ENCODE results near the gene PNMA1.

The PNMA1 gene

GRCh38 chr14:73746520-73747378 is 32.6 kb upstream of the PNMA1 start:
- Histone ChIP-seq H2AFZ (ENCODE audit: low read depth, low read length) (no peak overlapping the region), H3K27me3 (ENCODE audit: control insufficient read depth in 1 of 2, insufficient read depth in 1 of 2, low read length in 2 of 2) (no peaks in the 10 kb centered on the region), H2BK5ac (ENCODE audit: low read depth, low read length, poor library complexity, severe bottlenecking) (no peak overlapping the region), H3K9ac (ENCODE audit: low read length) (peak overlapping the region; percentile 39), H4K91ac (ENCODE audit: low read length) (no peak overlapping the region), H3K23ac (ENCODE audit: low read length in 2 of 2) (peak overlapping the region in 1 of 2 experiments; percentile 23), H3K9me3 (ENCODE audit: control insufficient read depth, low read length) (no peaks in the 10 kb centered on the region), H2BK15ac (ENCODE audit: low read depth, poor library complexity, severe bottlenecking) (no peak overlapping the region), H2AK5ac (ENCODE audit: low read length, severe bottlenecking) (peak overlapping the region; percentile 45), H3K18ac (ENCODE audit: low read depth in 1 of 2, low read length in 2 of 2) (peak overlapping the region; percentile 54 to 68), H3K79me1 (replicated peaks; ENCODE audit: low read length, poor library complexity, severe bottlenecking) (no peaks in the 10 kb centered on the region), H3K4me3 (ENCODE audit: insufficient read depth in 1 of 2, low read depth in 1 of 2, low read length in 2 of 2) (no peak overlapping the region), H3K4me2 (ENCODE audit: low read length, poor library complexity, severe bottlenecking) (no peak overlapping the region), H2BK12ac (ENCODE audit: low read length in 2 of 2) (no peak overlapping the region), H3K14ac (ENCODE audit: low read length in 2 of 2) (peak overlapping the region in 1 of 2 experiments; percentile 24), H2BK120ac (ENCODE audit: low read depth, low read length) (no peak overlapping the region), H3K36me3 (ENCODE audit: control insufficient read depth in 1 of 2, insufficient read depth in 2 of 2, low read depth in 1 of 2, low read length in 2 of 2) (peaks cover 3 to 27% of the 10 kb centered on the region in 2 experiments), H4K8ac (ENCODE audit: low read length) (no peak overlapping the region), H3K4me1 (ENCODE audit: control insufficient read depth, insufficient read depth, low read depth, low read length) (peaks cover 78% of the 10 kb centered on the region), H3K27ac (ENCODE audit: low read length, poor library complexity, severe bottlenecking) (peak overlapping the region; percentile 46), H3K4ac (ENCODE audit: low read depth in 1 of 2, low read length in 2 of 2) (peak overlapping the region in 1 of 2 experiments; percentile 10)
- WGBS: 64% methylated on average over 6 of the region's 6 CpGs
- DNase-seq: peak; percentile 45

- Histone ChIP-seq H2BK15ac (ENCODE audit: low read depth, poor library complexity, severe bottlenecking) (no peak overlapping the region), H3K14ac (ENCODE audit: low read length in 2 of 2) (peak overlapping the region in 1 of 2 experiments; percentile 58), H3K4me2 (ENCODE audit: low read length, poor library complexity, severe bottlenecking) (no peak overlapping the region), H3K9ac (ENCODE audit: low read length) (peak overlapping the region; percentile 39), H3K36me3 (ENCODE audit: control insufficient read depth in 1 of 2, insufficient read depth in 2 of 2, low read depth in 1 of 2, low read length in 2 of 2) (peaks cover 3 to 22% of the 10 kb centered on the region in 2 experiments), H2BK5ac (ENCODE audit: low read depth, low read length, poor library complexity, severe bottlenecking) (no peak overlapping the region), H2BK120ac (ENCODE audit: low read depth, low read length) (no peak overlapping the region), H3K4me1 (ENCODE audit: control insufficient read depth, insufficient read depth, low read depth, low read length) (peaks cover 79% of the 10 kb centered on the region), H2BK12ac (ENCODE audit: low read length in 2 of 2) (peak overlapping the region; percentile 18 to 20), H3K79me1 (replicated peaks; ENCODE audit: low read length, poor library complexity, severe bottlenecking) (no peaks in the 10 kb centered on the region), H3K9me3 (ENCODE audit: control insufficient read depth, low read length) (no peaks in the 10 kb centered on the region), H3K18ac (ENCODE audit: low read depth in 1 of 2, low read length in 2 of 2) (peak overlapping the region; percentile 54 to 68), H3K27me3 (ENCODE audit: control insufficient read depth in 1 of 2, insufficient read depth in 1 of 2, low read length in 2 of 2) (no peaks in the 10 kb centered on the region), H2AK5ac (ENCODE audit: low read length, severe bottlenecking) (peak overlapping the region; percentile 45), H4K8ac (ENCODE audit: low read length) (no peak overlapping the region), H2AFZ (ENCODE audit: low read depth, low read length) (no peak overlapping the region), H3K4ac (ENCODE audit: low read depth in 1 of 2, low read length in 2 of 2) (peak overlapping the region in 1 of 2 experiments; percentile 24), H3K4me3 (ENCODE audit: insufficient read depth in 1 of 2, low read depth in 1 of 2, low read length in 2 of 2) (no peak overlapping the region), H4K91ac (ENCODE audit: low read length) (no peak overlapping the region), H3K27ac (ENCODE audit: low read length, poor library complexity, severe bottlenecking) (peak overlapping the region; percentile 46), H3K23ac (ENCODE audit: low read length in 2 of 2) (peak overlapping the region in 1 of 2 experiments; percentile 23)
- WGBS: 91% methylated on average over 6 of the region's 7 CpGs
- no peak for DNase-seq
These were observed 31.7 kb upstream of the PNMA1 start for GRCh38 chr14:73745571-73746519.

- Histone ChIP-seq H3K79me1 (replicated peaks; ENCODE audit: low read length, poor library complexity, severe bottlenecking) (no peaks in the 10 kb centered on the region), H3K9me3 (ENCODE audit: control insufficient read depth, low read length) (no peaks in the 10 kb centered on the region), H2BK120ac (ENCODE audit: low read depth, low read length) (no peak overlapping the region), H3K4me3 (ENCODE audit: insufficient read depth in 1 of 2, low read depth in 1 of 2, low read length in 2 of 2) (no peak overlapping the region), H3K14ac (ENCODE audit: low read length in 2 of 2) (no peak overlapping the region), H2BK5ac (ENCODE audit: low read depth, low read length, poor library complexity, severe bottlenecking) (no peak overlapping the region), H2BK15ac (ENCODE audit: low read depth, poor library complexity, severe bottlenecking) (no peak overlapping the region), H2BK12ac (ENCODE audit: low read length in 2 of 2) (peak overlapping the region; percentile 20 to 55), H3K4me2 (ENCODE audit: low read length, poor library complexity, severe bottlenecking) (no peak overlapping the region), H3K23ac (ENCODE audit: low read length in 2 of 2) (no peak overlapping the region), H3K36me3 (ENCODE audit: control insufficient read depth in 1 of 2, insufficient read depth in 2 of 2, low read depth in 1 of 2, low read length in 2 of 2) (peaks cover 0 to 24% of the 10 kb centered on the region in 2 experiments), H2AK5ac (ENCODE audit: low read length, severe bottlenecking) (no peak overlapping the region), H3K9ac (ENCODE audit: low read length) (no peak overlapping the region), H3K18ac (ENCODE audit: low read depth in 1 of 2, low read length in 2 of 2) (peak overlapping the region; percentile 45 to 71), H4K8ac (ENCODE audit: low read length) (no peak overlapping the region), H3K4ac (ENCODE audit: low read depth in 1 of 2, low read length in 2 of 2) (peak overlapping the region; percentile 20 to 24), H2AFZ (ENCODE audit: low read depth, low read length) (no peak overlapping the region), H3K27ac (ENCODE audit: low read length, poor library complexity, severe bottlenecking) (no peak overlapping the region), H4K91ac (ENCODE audit: low read length) (no peak overlapping the region), H3K4me1 (ENCODE audit: control insufficient read depth, insufficient read depth, low read depth, low read length) (peaks cover 80% of the 10 kb centered on the region), H3K27me3 (ENCODE audit: control insufficient read depth in 1 of 2, insufficient read depth in 1 of 2, low read length in 2 of 2) (no peaks in the 10 kb centered on the region)
- DNase-seq: no peak
- WGBS: 92% methylated on average over 6 of the region's 6 CpGs
These were observed 30.8 kb upstream of the PNMA1 start for GRCh38 chr14:73744874-73745529.

Data from mesenchymal stem cell (in vitro differentiated cells and primary cell).